Kidney (tissue), 14 donors: ENCODE measurements around the gene RAB3B. TPM values are rescaled to one million over a fixed set of nuclear protein-coding genes. Genes with fewer than 3 reads are reported as not detected.
"Not testable (repeated sequence)": the region's sequence is repeated elsewhere in the genome, so short reads cannot be mapped to it uniquely, and the experiment has no call there.

Experiments
- DNase-seq, 5 donors: peaks; one replicate each; pipeline ENCODE4 v3.0.0-alpha.2; 2013 to 2020
- FAIRE-seq: peaks from 2 replicates; lab custom pipeline; 2012; peaks lifted over from hg19 to GRCh38; lab: Jason Lieb, UNC
- H3K27ac ChIP-seq, 2 donors: one replicate each; pipeline ENCODE4 v1.7.0; 2013; ENCODE audit warnings: low read depth in 2 of 2, low read length in 2 of 2, inconsistent platforms in 1 of 2
- H3K27me3 ChIP-seq: one replicate; pipeline ENCODE4 v1.7.1; 2013; ENCODE audit warnings: low read length, inconsistent platforms; ENCODE audit not compliant: control insufficient read depth, insufficient read depth
- H3K36me3 ChIP-seq, 3 donors: one replicate each; pipeline versions ENCODE4 v1.7.0 to v1.7.1; 2013; ENCODE audit warnings: low read length in 3 of 3, control low read depth in 1 of 3, inconsistent platforms in 1 of 3; ENCODE audit not compliant: insufficient read depth in 3 of 3, control insufficient read depth in 2 of 3
- H3K4me1 ChIP-seq, 3 donors: one replicate each; pipeline versions ENCODE4 v1.7.0 to v1.7.1; 2013; ENCODE audit warnings: low read length in 3 of 3, inconsistent platforms in 1 of 3, low read depth in 1 of 3; ENCODE audit not compliant: control insufficient read depth in 2 of 3, insufficient read depth in 2 of 3
- H3K4me3 ChIP-seq, 3 donors: one replicate each; pipeline versions ENCODE4 v1.7.0 to v1.8.1; 2013; ENCODE audit warnings: low read length in 3 of 3, control low read depth in 1 of 3, inconsistent platforms in 1 of 3
- H3K9ac ChIP-seq, 3 donors: one replicate each; pipeline versions ENCODE4 v1.7.0 to v1.7.1; 2013; ENCODE audit warnings: low read length in 3 of 3, control low read depth in 1 of 3, inconsistent platforms in 1 of 3
- H3K9me3 ChIP-seq, 3 donors: one replicate each; pipeline versions ENCODE4 v1.7.0 to v1.7.1; 2013; ENCODE audit warnings: low read length in 3 of 3, control low read depth in 1 of 3, inconsistent platforms in 1 of 3; ENCODE audit not compliant: control insufficient read depth in 2 of 3, insufficient read depth in 1 of 3
- CTCF ChIP-seq: IDR thresholded peaks from 3 replicates; pipeline ENCODE4 v1.5.1; 2012; ENCODE audit warnings: mild to moderate bottlenecking, moderate library complexity, borderline replicate concordance; ENCODE audit not compliant: insufficient read depth; ENCODE audit errors: extremely low read depth
- intact Hi-C: fragments of 100-400 bp; cut with DNase I; formaldehyde crosslinking; loops from one replicate; pipeline ENCODE4 v1.11.1; 2022
- polyA plus RNA-seq: library from polyadenylated mRNA; stranded (reverse); fragments of 350-450 nt; fragmentation: Illumina TruSeq; extraction: RNeasy Lipid Tissue Mini Kit (QIAGEN cat#74804); gene quantifications from one replicate; pipeline ENCODE4 v1.2.3, GENCODE V29; 2014; ENCODE audit warnings: low read depth, low replicate concordance; ENCODE audit not compliant: insufficient read depth
- total RNA-seq: library from RNA; stranded (reverse); fragmentation: NEBNext Ultra II Directional; extraction: Animal tissue kit (Norgen Biotek cat#: 25700); gene quantifications from one replicate; pipeline ENCODE4 v1.2.1, GENCODE V29; 2021
- donor health status: control.
- donor health status: control.
- donor health status: control.
- donor health status: control.
- donor health status: control.
- donor health status: DM: yes; HTN: yes; CAD: no.
- donor health status: Normal renal cell carcinoma (clear cell type).

Gene RAB3B
- total and polyA plus RNA-seq, 2 donors from 2014 or later: 0.60 to 0.72 TPM

- no peaks in the 10 kb centered on the region for H3K36me3 ChIP-seq
- DNase-seq (no peak), FAIRE-seq (no peak)
- H3K27me3 ChIP-seq: no peaks in the 10 kb centered on the region
- H3K4me3 ChIP-seq: no peak overlapping the region
- no peak for TF ChIP-seq CTCF
- intact Hi-C loops: no loop called here
- H3K4me1 ChIP-seq: peaks cover 0 to 6% (median 4%) of the 10 kb centered on the region in 3 donors
- no peak overlapping the region for H3K9ac ChIP-seq
- H3K9me3 ChIP-seq: no peaks in the 10 kb centered on the region
- H3K27ac ChIP-seq: no peak overlapping the region
Observed at GRCh38 chr1:51875836-51876235, 114.7 kb downstream of the RAB3B start.

DNA sequence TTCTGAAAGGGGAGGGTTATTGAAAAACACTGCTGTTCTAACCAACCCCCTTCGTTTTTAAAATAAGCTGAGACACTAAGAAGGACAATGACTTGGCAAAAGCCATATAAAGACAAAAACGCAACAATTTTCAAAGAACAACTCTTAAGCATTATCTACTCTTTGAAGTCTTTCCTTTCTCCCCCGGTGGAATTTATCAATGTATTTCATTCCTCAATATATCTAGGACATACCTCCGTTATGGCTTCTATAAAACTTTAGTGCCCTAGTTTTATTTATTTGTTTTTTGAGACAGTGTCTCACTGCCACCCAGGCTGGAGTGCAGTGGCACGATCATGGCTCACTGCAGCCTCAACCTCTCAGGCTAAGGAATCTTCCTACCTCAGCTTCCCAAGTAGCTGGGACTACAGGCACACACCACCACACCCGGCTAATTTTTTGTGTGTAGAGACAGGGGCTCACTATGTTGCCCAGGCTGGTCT lies 115.2 kb downstream of the RAB3B start:
- H3K4me3 ChIP-seq: no peak overlapping the region
- H3K4me1 ChIP-seq: peaks cover 0 to 6% (median 4%) of the 10 kb centered on the region in 3 donors
- DNase-seq: no peak
- H3K9ac ChIP-seq: no peak overlapping the region
- FAIRE-seq: no peak
- no peaks in the 10 kb centered on the region for H3K36me3 ChIP-seq
- H3K9me3 ChIP-seq: no peaks in the 10 kb centered on the region
- H3K27me3 ChIP-seq: no peaks in the 10 kb centered on the region
- intact Hi-C loops: no loop called here
- no peak for TF ChIP-seq CTCF
- H3K27ac ChIP-seq: no peak overlapping the region

DNA sequence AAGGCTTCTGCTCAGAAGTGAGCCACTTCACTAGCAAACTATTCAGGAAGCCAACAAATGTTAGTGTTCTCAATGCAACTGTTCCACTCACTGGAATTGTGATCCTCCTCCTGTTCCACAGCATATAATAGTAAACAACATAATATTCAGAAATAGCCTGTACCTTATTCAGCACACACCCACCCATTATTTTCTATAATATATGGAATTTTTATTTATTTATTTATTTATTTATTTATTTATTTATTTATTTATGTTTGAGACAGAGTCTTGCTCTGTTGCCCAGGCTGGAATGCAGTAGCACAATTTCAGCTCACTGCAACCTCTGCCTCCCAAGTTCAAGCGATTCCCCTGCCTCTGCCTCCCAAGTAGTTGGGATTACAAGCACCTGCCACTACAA lies 117.2 kb downstream of the RAB3B start:
- H3K9me3 ChIP-seq, H3K27me3 ChIP-seq, H3K27ac ChIP-seq, DNase-seq, H3K9ac ChIP-seq, H3K4me1 ChIP-seq, intact Hi-C loops, H3K36me3 ChIP-seq, H3K4me3 ChIP-seq, FAIRE-seq: not testable (repeated sequence)

DNA sequence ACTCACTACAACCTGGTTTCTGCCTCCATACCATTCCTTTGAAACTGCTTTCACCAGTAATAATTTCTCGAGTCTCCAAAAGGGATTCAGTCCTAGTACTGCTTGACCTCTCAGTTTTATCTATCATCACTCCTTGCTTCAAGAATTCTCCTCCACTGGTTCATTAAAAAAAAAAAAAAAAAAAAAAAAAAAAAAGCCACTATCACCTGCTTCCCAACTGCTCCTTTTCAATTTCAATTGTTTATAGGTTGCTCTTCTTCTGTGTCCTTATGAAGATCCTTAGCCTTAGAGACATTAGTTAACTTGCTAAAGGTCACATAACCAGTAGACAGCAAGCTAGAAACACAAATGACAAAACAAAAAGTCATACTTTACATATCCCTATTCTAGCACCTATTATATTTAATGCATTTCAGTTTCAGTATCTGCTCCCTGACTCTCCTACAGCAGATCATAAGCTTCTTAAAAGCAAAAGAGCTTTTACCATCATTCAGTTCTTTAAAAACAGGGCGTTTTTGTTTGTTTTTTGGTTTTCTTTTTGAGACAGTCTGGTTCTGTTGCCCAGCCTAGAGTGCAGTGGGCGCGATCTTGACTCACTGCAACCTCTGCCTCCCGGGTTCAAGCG lies 119.0 kb downstream of the RAB3B start:
- no peaks in the 10 kb centered on the region for H3K27me3 ChIP-seq
- DNase-seq (no peak), FAIRE-seq (no peak)
- peaks cover 0 to 4% (median under 1%) of the 10 kb centered on the region in 3 donors for H3K4me1 ChIP-seq
- H3K27ac ChIP-seq: no peak overlapping the region
- H3K4me3 ChIP-seq: no peak overlapping the region
- no peak overlapping the region for H3K9ac ChIP-seq
- intact Hi-C loops: no loop called here
- H3K36me3 ChIP-seq: no peaks in the 10 kb centered on the region
- no peaks in the 10 kb centered on the region for H3K9me3 ChIP-seq
- no peak for TF ChIP-seq CTCF
